Vagina (tissue), 2 donors: ENCODE data around the gene CRTAC1.

ENCODE experiments used
- CTCF ChIP-seq, 3 experiments: fragments of 450-650 bp in 2 of 3; fragments of 200-600 bp in 1 of 3; sonication (generic) in 1 of 3; IDR thresholded peaks; one replicate each; pipeline ENCODE4 v1.5.1; 2017 to 2019; ENCODE audit warnings: antibody characterized with exemption in 3 of 3, mild to moderate bottlenecking in 2 of 3, moderate library complexity in 2 of 3
- POLR2A ChIP-seq, 2 donors: fragments of 450-650 bp; IDR thresholded peaks; one replicate each; pipeline ENCODE4 v1.6.1; 2017; ENCODE audit warnings: antibody characterized with exemption in 2 of 2, mild to moderate bottlenecking in 2 of 2, moderate library complexity in 2 of 2

GRCh38 chr10:98006266-98006665, 24.2 kb downstream of the CRTAC1 start:
- TF ChIP-seq CTCF (IDR thresholded peaks at IDR 0.05) (no peak), POLR2A (IDR thresholded peaks at IDR 0.05) (no peak)
